Lung (tissue), 12 donors: Measurements from ENCODE around the gene SYNE1. TPM values are rescaled to one million over a fixed set of nuclear protein-coding genes. Genes with fewer than 3 reads are reported as not detected.

ENCODE experiments used
- ATAC-seq: fragments of 200-7000 bp; cut with Tn5 transposase; one replicate; pipeline ENCODE4 v1.9.1; 2020; ENCODE audit warnings: moderate number of reproducible peaks; ENCODE audit not compliant: insufficient read depth, low FRiP score
- DNase-seq, 3 donors: peaks; one replicate each; pipeline ENCODE4 v3.0.0-alpha.2; 2013 to 2017
- H3K27ac ChIP-seq, 2 donors: one replicate each; pipeline ENCODE4 v1.5.1; 2013; ENCODE audit warnings: mild to moderate bottlenecking in 2 of 2, moderate library complexity in 2 of 2, control low read depth in 1 of 2, inconsistent platforms in 1 of 2, low read depth in 1 of 2, low read length in 1 of 2
- H3K27me3 ChIP-seq, 3 donors: one replicate each; pipeline ENCODE4 v1.5.1; 2013; ENCODE audit warnings: low read length in 2 of 3; ENCODE audit not compliant: control insufficient read depth in 3 of 3, insufficient read depth in 3 of 3
- H3K36me3 ChIP-seq, 4 donors: one replicate each; pipeline ENCODE4 v1.5.1; 2013; ENCODE audit warnings: low read length in 4 of 4, mild to moderate bottlenecking in 1 of 4, moderate library complexity in 1 of 4; ENCODE audit not compliant: control insufficient read depth in 4 of 4, insufficient read depth in 4 of 4
- H3K4me1 ChIP-seq, 5 donors: one replicate each; pipeline ENCODE4 v1.5.1; 2013; ENCODE audit warnings: low read length in 5 of 5, mild to moderate bottlenecking in 2 of 5, moderate library complexity in 1 of 5; ENCODE audit not compliant: control insufficient read depth in 5 of 5, insufficient read depth in 5 of 5
- H3K4me3 ChIP-seq: one replicate; pipeline ENCODE4 v1.5.1; 2013; ENCODE audit warnings: mild to moderate bottlenecking, control low read depth, moderate library complexity
- H3K9ac ChIP-seq, 2 donors: one replicate each; pipeline ENCODE4 v1.5.1; 2013; ENCODE audit warnings: low read length in 2 of 2, control low read depth in 1 of 2; ENCODE audit not compliant: insufficient read depth in 1 of 2
- H3K9me3 ChIP-seq, 4 donors: one replicate each; pipeline ENCODE4 v1.5.1; 2013; ENCODE audit warnings: low read length in 3 of 4, mild to moderate bottlenecking in 1 of 4, moderate library complexity in 1 of 4; ENCODE audit not compliant: control insufficient read depth in 4 of 4, insufficient read depth in 3 of 4
- WGBS, 2 donors: extraction: QIAGEN DNeasy Blood & Tissue Kit; methylation state at CpG; one replicate each; pipeline ENCODE4 v1.1.7; 2013; 5-methylcytosine and 5-hydroxymethylcytosine counted together
- polyA plus RNA-seq, 2 donors: library from polyadenylated mRNA; stranded (reverse); fragments of 200-250 nt; gene quantifications; one replicate each; pipeline ENCODE4 v1.2.1, GENCODE V29; 2013
- total RNA-seq, 2 donors: library from RNA; depleted of rRNA in 1 of 2; stranded (reverse); fragments of >200 nt in 1 of 2; gene quantifications; one replicate each; pipeline ENCODE4 v1.2.1, GENCODE V29; 2014 to 2021
- TF ChIP-seq, protein P1 (sequence below): IDR thresholded peaks from 2 replicates; pipeline ENCODE4 v1.5.1; 2012; ENCODE audit warnings: mild to moderate bottlenecking; ENCODE audit errors: control extremely low read depth, extremely low read depth
- donor health status: control.
- donor health status: control.
- donor health status: Bipolar disorder and iron deficiency.
- donor health status: healthy.
- donor health status: DM: yes; HTN: yes; CAD: no.

Gene SYNE1
- total and polyA plus RNA-seq, 4 donors: 26.4 to 352 (median 131) TPM

DNA sequence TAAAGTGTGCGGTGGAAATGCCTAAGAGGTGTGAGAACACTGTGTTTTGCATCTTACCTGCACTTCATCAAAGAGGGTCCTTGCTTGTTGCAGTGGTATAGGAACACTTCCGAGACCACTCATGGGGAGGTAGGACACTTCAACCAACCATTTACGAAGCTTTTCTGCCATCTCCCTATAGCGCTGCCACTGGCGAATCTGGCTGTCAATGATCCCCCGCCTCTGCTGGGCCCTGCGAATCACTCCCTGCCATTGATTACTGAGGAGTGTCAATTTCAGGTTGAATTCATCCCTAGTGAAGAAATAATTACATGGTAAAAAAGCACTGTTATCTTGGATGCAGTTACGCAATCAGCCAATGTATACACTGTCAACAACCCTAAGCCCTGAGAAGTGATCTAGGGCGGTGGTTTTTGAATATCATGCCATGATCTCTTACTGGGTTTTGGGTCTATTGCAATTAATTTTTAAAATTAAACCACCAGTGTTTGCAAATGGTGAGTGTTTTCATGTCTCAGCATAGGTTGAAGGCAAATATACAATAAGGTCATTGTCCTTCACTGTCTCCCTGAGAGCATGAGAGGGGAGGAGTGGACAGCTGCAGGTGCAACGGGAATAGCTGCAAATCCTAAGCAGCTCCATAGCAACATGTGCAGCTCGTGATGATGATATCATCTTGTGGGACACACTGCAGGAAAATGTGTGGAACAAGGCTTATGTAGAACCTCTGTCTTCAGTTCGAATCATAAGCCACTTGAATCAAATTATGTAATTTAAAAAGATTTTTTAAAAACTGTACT lies 429.0 kb downstream of the SYNE1 start:
- ATAC-seq (no peak), DNase-seq (no peak)
- no peaks in the 10 kb centered on the region for H3K9me3 ChIP-seq
- WGBS, 2 donors: 94 to 95% methylated on average over 12 of the region's 12 CpGs
- H3K9ac ChIP-seq: no peak overlapping the region
- H3K27ac ChIP-seq: no peak overlapping the region
- H3K4me3 ChIP-seq: no peak overlapping the region
- H3K27me3 ChIP-seq: no peaks in the 10 kb centered on the region
- TF ChIP-seq, protein P1, sequence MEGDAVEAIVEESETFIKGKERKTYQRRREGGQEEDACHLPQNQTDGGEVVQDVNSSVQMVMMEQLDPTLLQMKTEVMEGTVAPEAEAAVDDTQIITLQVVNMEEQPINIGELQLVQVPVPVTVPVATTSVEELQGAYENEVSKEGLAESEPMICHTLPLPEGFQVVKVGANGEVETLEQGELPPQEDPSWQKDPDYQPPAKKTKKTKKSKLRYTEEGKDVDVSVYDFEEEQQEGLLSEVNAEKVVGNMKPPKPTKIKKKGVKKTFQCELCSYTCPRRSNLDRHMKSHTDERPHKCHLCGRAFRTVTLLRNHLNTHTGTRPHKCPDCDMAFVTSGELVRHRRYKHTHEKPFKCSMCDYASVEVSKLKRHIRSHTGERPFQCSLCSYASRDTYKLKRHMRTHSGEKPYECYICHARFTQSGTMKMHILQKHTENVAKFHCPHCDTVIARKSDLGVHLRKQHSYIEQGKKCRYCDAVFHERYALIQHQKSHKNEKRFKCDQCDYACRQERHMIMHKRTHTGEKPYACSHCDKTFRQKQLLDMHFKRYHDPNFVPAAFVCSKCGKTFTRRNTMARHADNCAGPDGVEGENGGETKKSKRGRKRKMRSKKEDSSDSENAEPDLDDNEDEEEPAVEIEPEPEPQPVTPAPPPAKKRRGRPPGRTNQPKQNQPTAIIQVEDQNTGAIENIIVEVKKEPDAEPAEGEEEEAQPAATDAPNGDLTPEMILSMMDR: no peak
- peaks cover 21 to 49% (median 43%) of the 10 kb centered on the region in 4 donors for H3K36me3 ChIP-seq
- no peaks in the 10 kb centered on the region for H3K4me1 ChIP-seq

DNA sequence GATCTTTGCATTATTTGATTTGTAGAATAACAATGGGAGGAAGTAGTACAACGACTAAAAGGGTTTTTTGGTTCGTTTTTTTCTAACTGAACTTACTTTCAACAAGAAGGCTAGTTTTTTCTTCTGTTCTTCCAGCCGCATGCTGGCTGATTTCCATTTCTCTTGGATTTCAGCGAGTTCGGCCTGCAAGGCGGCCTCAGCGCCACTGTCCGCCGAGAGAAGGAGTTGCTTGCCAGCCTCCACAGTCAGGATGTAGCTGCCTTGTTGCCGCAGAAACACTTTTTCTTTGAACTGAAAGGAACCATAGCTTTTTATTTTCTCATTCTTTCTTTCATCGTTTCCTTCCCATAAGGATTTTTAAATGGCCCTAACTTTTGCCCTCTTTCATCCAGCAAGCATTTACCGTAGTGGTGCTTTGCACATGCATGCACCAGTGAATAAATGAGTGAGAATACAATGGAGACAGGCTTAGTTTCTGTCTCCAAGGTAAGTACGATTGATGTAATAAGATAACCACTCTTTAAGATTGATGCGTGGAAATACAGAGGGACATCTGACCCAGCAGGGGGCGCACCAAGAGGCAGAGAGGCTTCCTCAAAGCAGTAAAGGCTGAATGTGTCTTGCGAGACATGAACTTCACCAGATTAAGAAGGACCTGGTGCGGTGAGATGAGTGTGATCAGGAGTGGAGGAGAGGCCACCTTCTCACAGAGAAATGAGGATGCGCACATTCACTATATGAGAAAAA lies 430.9 kb downstream of the SYNE1 start:
- no peak for ATAC-seq
- WGBS, 2 donors: 89 to 92% methylated on average over 18 of the region's 18 CpGs
- Histone ChIP-seq H3K9ac (no peak overlapping the region), H3K27ac (no peak overlapping the region), H3K4me3 (no peak overlapping the region), H3K36me3 (peaks cover 24 to 49% (median 40%) of the 10 kb centered on the region in 4 donors), H3K9me3 (no peaks in the 10 kb centered on the region), H3K27me3 (no peaks in the 10 kb centered on the region), H3K4me1 (no peaks in the 10 kb centered on the region)
- no peak for DNase-seq
- TF ChIP-seq, protein P1: peak; percentile 5

DNA sequence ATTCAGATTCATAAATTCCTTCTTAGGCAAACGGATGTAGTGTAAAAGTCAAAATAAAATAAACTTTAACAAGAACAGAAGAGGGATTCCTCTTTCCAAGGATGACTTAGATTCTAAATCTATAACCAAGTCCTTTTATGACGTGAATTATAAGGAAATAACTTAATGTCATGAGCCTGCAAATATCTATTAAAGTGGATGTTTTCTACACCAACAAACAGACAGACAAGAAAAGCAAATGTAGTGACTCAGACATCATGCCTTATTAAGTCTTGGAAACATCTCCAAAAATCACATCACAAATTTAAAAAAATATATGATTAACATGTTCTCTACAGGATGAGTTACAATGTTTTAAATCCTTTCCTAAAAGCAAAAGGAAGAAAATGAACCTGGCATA lies 432.6 kb downstream of the SYNE1 start:
- Histone ChIP-seq H3K4me3 (no peak overlapping the region), H3K36me3 (peaks cover 26 to 51% (median 37%) of the 10 kb centered on the region in 4 donors), H3K9ac (no peak overlapping the region), H3K27ac (no peak overlapping the region), H3K9me3 (no peaks in the 10 kb centered on the region), H3K27me3 (no peaks in the 10 kb centered on the region), H3K4me1 (no peaks in the 10 kb centered on the region)
- 80 to 86% methylated on average over 2 of the region's 2 CpGs for whole genome bisulfite sequencing, 2 donors
- ATAC-seq: no peak
- TF ChIP-seq, protein P1: no peak
- DNase-seq: no peak
